GM23338 (cell line): ENCODE results near the gene GRIK5. TPM values are rescaled to one million over a fixed set of nuclear protein-coding genes. Genes with fewer than 3 reads are reported as not detected.

Source experiments
- CREB1 ChIP-seq: fragments of 250-450 bp; sonication (Bioruptor Pico); IDR thresholded peaks from 2 replicates; pipeline ENCODE4 v1.5.0; 2020; ENCODE audit warnings: low read depth, mild to moderate bottlenecking, moderate library complexity
- ETS1 ChIP-seq: IDR thresholded peaks from 2 replicates; pipeline ENCODE4 v1.6.1; 2016; ENCODE audit warnings: antibody characterized with exemption
- EZH2 ChIP-seq: fragments of 200-600 bp; sonication (generic); IDR thresholded peaks from one replicate; pipeline ENCODE4 v1.8.0; 2017; ENCODE audit warnings: antibody characterized with exemption, mild to moderate bottlenecking, low read depth; ENCODE audit not compliant: unreplicated experiment
- EZH2phosphoT487 ChIP-seq: fragments of 200-600 bp; sonication (generic); IDR thresholded peaks from one replicate; pipeline ENCODE4 v1.8.1; 2018; ENCODE audit warnings: antibody characterized with exemption; ENCODE audit not compliant: unreplicated experiment
- JUNB ChIP-seq: IDR thresholded peaks from one replicate; pipeline ENCODE4 v1.6.1; 2016; ENCODE audit warnings: antibody characterized with exemption; ENCODE audit not compliant: unreplicated experiment
- POLR2AphosphoS5 ChIP-seq: IDR thresholded peaks from 2 replicates; pipeline ENCODE4 v1.6.1; 2016; ENCODE audit warnings: antibody characterized with exemption, low read depth
- ZNF114 ChIP-seq: fragments of 250-450 bp; sonication (Bioruptor Pico); IDR thresholded peaks from 2 replicates; pipeline ENCODE4 v1.5.0; 2020; ENCODE audit warnings: mild to moderate bottlenecking, moderate library complexity
- ZNF331 ChIP-seq: fragments of 250-450 bp; sonication (Bioruptor Pico); IDR thresholded peaks from 2 replicates; pipeline ENCODE4 v1.5.0; 2020; ENCODE audit warnings: low read depth, mild to moderate bottlenecking, moderate library complexity
- polyA plus RNA-seq: library from polyadenylated mRNA; unstranded; fragments of >200 nt; fragmentation: Nextera tagmentation; extraction: Ambion mirVana; gene quantifications from 2 replicates; pipeline ENCODE4 v1.2.1, GENCODE V29; 2016
- total RNA-seq: library from RNA; depleted of rRNA; stranded (reverse); fragments of >200 nt; shearing (Covaris generic); gene quantifications from 2 replicates; pipeline ENCODE4 v1.2.3, GENCODE V29; 2014
- TF ChIP-seq, protein P1 (sequence below): fragments of 250-450 bp; sonication (Bioruptor Pico); IDR thresholded peaks from 2 replicates; pipeline ENCODE4 v1.5.0; 2020; ENCODE audit warnings: mild to moderate bottlenecking, moderate library complexity
- TF ChIP-seq, protein P2 (sequence below): IDR thresholded peaks from one replicate; pipeline ENCODE4 v1.6.1; 2018; ENCODE audit warnings: antibody characterized with exemption; ENCODE audit not compliant: unreplicated experiment

GRIK5 gene
- total and polyA plus RNA-seq, 2 experiments from 2014 or later: 5.1 to 42.5 TPM

DNA sequence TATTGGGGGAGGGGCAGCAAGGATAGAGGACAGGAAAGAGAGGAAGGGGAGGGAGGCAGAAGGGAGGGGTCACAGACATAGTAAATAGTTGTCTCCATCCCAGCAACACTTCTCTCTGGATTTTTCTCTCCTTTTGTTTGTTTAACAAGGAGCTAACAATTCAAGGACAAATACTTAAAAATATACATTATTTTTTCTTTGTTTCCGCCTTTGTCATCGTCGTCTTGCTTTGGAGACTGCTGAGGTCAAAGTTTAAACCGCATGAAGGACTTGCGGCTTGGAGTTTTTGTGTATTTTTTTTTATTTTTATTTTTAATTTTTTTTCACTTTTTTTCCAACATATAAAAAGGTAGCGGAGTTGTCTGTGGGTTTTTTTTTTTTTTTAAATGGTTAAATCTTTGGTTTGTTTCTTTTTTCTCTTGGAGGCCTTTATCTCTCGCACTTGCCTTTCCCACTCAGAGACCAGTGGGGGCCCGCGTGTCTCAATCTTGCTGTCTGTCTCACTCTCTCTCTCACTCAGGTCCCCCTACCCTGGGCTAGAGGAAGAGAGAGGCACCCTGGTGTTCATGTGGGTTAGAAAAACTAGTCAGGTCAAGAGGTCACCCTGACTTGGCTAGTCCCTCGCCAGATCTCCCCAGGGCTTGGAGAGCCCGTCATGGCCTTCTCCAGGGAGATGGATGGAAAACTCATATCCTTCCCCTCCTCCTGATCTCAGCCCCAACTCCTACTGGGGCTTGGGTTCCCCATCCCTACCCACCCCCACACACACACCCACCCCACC lies 17.0 kb upstream of the GRIK5 start (continued):
- TF ChIP-seq, protein P1, sequence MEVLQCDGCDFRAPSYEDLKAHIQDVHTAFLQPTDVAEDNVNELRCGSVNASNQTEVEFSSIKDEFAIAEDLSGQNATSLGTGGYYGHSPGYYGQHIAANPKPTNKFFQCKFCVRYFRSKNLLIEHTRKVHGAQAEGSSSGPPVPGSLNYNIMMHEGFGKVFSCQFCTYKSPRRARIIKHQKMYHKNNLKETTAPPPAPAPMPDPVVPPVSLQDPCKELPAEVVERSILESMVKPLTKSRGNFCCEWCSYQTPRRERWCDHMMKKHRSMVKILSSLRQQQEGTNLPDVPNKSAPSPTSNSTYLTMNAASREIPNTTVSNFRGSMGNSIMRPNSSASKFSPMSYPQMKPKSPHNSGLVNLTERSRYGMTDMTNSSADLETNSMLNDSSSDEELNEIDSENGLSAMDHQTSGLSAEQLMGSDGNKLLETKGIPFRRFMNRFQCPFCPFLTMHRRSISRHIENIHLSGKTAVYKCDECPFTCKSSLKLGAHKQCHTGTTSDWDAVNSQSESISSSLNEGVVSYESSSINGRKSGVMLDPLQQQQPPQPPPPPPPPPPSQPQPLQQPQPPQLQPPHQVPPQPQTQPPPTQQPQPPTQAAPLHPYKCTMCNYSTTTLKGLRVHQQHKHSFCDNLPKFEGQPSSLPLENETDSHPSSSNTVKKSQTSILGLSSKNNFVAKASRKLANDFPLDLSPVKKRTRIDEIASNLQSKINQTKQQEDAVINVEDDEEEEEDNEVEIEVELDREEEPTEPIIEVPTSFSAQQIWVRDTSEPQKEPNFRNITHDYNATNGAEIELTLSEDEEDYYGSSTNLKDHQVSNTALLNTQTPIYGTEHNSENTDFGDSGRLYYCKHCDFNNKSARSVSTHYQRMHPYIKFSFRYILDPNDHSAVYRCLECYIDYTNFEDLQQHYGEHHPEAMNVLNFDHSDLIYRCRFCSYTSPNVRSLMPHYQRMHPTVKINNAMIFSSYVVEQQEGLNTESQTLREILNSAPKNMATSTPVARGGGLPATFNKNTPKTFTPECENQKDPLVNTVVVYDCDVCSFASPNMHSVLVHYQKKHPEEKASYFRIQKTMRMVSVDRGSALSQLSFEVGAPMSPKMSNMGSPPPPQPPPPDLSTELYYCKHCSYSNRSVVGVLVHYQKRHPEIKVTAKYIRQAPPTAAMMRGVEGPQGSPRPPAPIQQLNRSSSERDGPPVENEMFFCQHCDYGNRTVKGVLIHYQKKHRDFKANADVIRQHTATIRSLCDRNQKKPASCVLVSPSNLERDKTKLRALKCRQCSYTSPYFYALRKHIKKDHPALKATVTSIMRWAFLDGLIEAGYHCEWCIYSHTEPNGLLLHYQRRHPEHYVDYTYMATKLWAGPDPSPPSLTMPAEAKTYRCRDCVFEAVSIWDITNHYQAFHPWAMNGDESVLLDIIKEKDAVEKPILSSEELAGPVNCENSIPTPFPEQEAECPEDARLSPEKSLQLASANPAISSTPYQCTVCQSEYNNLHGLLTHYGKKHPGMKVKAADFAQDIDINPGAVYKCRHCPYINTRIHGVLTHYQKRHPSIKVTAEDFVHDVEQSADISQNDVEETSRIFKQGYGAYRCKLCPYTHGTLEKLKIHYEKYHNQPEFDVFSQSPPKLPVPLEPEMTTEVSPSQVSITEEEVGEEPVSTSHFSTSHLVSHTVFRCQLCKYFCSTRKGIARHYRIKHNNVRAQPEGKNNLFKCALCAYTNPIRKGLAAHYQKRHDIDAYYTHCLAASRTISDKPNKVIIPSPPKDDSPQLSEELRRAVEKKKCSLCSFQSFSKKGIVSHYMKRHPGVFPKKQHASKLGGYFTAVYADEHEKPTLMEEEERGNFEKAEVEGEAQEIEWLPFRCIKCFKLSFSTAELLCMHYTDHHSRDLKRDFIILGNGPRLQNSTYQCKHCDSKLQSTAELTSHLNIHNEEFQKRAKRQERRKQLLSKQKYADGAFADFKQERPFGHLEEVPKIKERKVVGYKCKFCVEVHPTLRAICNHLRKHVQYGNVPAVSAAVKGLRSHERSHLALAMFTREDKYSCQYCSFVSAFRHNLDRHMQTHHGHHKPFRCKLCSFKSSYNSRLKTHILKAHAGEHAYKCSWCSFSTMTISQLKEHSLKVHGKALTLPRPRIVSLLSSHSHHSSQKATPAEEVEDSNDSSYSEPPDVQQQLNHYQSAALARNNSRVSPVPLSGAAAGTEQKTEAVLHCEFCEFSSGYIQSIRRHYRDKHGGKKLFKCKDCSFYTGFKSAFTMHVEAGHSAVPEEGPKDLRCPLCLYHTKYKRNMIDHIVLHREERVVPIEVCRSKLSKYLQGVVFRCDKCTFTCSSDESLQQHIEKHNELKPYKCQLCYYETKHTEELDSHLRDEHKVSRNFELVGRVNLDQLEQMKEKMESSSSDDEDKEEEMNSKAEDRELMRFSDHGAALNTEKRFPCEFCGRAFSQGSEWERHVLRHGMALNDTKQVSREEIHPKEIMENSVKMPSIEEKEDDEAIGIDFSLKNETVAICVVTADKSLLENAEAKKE (CRISPR knock-in tag): no peak
- TF ChIP-seq JUNB: no peak
- no peak for TF ChIP-seq POLR2AphosphoS5
- TF ChIP-seq ZNF331 (CRISPR knock-in tag): no peak
- no peak for TF ChIP-seq ZNF114 (CRISPR knock-in tag)
- no peak for TF ChIP-seq CREB1
- no peak for TF ChIP-seq EZH2phosphoT487
- no peak for TF ChIP-seq ETS1
- TF ChIP-seq EZH2: no peak
- TF ChIP-seq, protein P2, sequence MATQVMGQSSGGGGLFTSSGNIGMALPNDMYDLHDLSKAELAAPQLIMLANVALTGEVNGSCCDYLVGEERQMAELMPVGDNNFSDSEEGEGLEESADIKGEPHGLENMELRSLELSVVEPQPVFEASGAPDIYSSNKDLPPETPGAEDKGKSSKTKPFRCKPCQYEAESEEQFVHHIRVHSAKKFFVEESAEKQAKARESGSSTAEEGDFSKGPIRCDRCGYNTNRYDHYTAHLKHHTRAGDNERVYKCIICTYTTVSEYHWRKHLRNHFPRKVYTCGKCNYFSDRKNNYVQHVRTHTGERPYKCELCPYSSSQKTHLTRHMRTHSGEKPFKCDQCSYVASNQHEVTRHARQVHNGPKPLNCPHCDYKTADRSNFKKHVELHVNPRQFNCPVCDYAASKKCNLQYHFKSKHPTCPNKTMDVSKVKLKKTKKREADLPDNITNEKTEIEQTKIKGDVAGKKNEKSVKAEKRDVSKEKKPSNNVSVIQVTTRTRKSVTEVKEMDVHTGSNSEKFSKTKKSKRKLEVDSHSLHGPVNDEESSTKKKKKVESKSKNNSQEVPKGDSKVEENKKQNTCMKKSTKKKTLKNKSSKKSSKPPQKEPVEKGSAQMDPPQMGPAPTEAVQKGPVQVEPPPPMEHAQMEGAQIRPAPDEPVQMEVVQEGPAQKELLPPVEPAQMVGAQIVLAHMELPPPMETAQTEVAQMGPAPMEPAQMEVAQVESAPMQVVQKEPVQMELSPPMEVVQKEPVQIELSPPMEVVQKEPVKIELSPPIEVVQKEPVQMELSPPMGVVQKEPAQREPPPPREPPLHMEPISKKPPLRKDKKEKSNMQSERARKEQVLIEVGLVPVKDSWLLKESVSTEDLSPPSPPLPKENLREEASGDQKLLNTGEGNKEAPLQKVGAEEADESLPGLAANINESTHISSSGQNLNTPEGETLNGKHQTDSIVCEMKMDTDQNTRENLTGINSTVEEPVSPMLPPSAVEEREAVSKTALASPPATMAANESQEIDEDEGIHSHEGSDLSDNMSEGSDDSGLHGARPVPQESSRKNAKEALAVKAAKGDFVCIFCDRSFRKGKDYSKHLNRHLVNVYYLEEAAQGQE: no peak
